ENCODE data around the gene FHIT.

- TF ChIP-seq LARP7 (IDR thresholded peaks at IDR 0.05) = no peak
- TF ChIP-seq CTCF (IDR thresholded peaks at IDR 0.05 in 2 of 3, conservative IDR thresholded peaks at IDR 0.05 in 1 of 3; ENCODE audit: control insufficient read depth in 2 of 3, extremely low read depth in 1 of 3, insufficient read depth in 1 of 3, low read depth in 3 of 3, low read length in 3 of 3) = no peak
- TF ChIP-seq CHD4 (IDR thresholded peaks at IDR 0.05) = no peak
- no peak for TF ChIP-seq ZNF274 (IDR thresholded peaks at IDR 0.05; ENCODE audit: insufficient read depth, insufficient read length)
- TF ChIP-seq EP300 (IDR thresholded peaks at IDR 0.05; ENCODE audit: borderline replicate concordance in 1 of 2, control insufficient read depth in 1 of 2, low read depth in 2 of 2, low read length in 2 of 2) = no peak
- no peak for TF ChIP-seq REST (IDR thresholded peaks at IDR 0.05; ENCODE audit: low read depth, low read length)
- TF ChIP-seq RELA (IDR thresholded peaks at IDR 0.05; ENCODE audit: borderline replicate concordance, partially characterized antibody) = no peak
- TF ChIP-seq KDM1A (IDR thresholded peaks at IDR 0.05; ENCODE audit: borderline replicate concordance) = no peak
- TF ChIP-seq RFX5 (IDR thresholded peaks at IDR 0.05; ENCODE audit: low read depth, low read length) = no peak
- no peak for TF ChIP-seq MYC (IDR thresholded peaks at IDR 0.05; ENCODE audit: insufficient read depth, insufficient read length, insufficient replicate concordance, low read length, severe bottlenecking)
- TF ChIP-seq CEBPB (IDR thresholded peaks at IDR 0.05; ENCODE audit: borderline replicate concordance in 1 of 2, low read depth in 2 of 2, low read length in 2 of 2) = no peak
These were observed 1021.8 kb downstream of the FHIT start for GRCh38 chr3:60229502-60229901.
